ENCODE data around the gene SYT14. TPM values are rescaled to one million over a fixed set of nuclear protein-coding genes. Genes with fewer than 3 reads are reported as not detected.
"Not testable (repeated sequence)": the region's sequence is repeated elsewhere in the genome, so short reads cannot be mapped to it uniquely, and the experiment has no call there.

Gene SYT14
- polyA plus RNA-seq, 1 donor from 2014 or later = not detected

- Mint-ChIP-seq H3K4me1 (no peaks in the 10 kb centered on the region), H3K27me3 (peaks cover 3% of the 10 kb centered on the region)
These were observed 87.9 kb downstream of the SYT14 start for GRCh38 chr1:210025870-210026269.

GRCh38 chr1:210027994-210028393, 90.0 kb downstream of the SYT14 start:
- Mint-ChIP-seq H3K4me1 (no peaks in the 10 kb centered on the region), H3K27me3 (no peaks in the 10 kb centered on the region), H3K9me3 (peaks cover 0 to 4% (median 3%) of the 10 kb centered on the region in 3 donors), H3K4me3 (no peak overlapping the region), H3K27ac (no peak overlapping the region), H3K36me3 (peaks cover 2% of the 10 kb centered on the region)

More at GRCh38 chr1:210025870-210026269, 87.9 kb downstream of the SYT14 start:
- Mint-ChIP-seq H3K4me3 (no peak overlapping the region), H3K27ac (no peak overlapping the region), H3K9me3 (peaks cover 0 to 4% (median 3%) of the 10 kb centered on the region in 3 donors), H3K36me3 (no peaks in the 10 kb centered on the region)

GRCh38 chr1:210031473-210031872, 93.5 kb downstream of the SYT14 start:
- H3K27me3 Mint-ChIP-seq = no peaks in the 10 kb centered on the region
- no peaks in the 10 kb centered on the region for H3K4me1 Mint-ChIP-seq
- H3K27ac Mint-ChIP-seq = no peak overlapping the region
- H3K9me3 Mint-ChIP-seq = peaks cover 0 to 4% (median 4%) of the 10 kb centered on the region in 3 donors
- peaks cover 6% of the 10 kb centered on the region for H3K36me3 Mint-ChIP-seq
- no peak overlapping the region for H3K4me3 Mint-ChIP-seq

- H3K9me3 Mint-ChIP-seq = peaks cover 4 to 17% (median 5%) of the 10 kb centered on the region in 3 donors
- no peaks in the 10 kb centered on the region for H3K36me3 Mint-ChIP-seq
- no peak overlapping the region for H3K4me3 Mint-ChIP-seq
- no peak overlapping the region for H3K27ac Mint-ChIP-seq
- H3K27me3 Mint-ChIP-seq = peaks cover 1% of the 10 kb centered on the region
- no peaks in the 10 kb centered on the region for H3K4me1 Mint-ChIP-seq
These were observed 105.0 kb downstream of the SYT14 start for GRCh38 chr1:210043058-210043457.

- no peaks in the 10 kb centered on the region for H3K36me3 Mint-ChIP-seq
- H3K27ac Mint-ChIP-seq = no peak overlapping the region
- H3K4me1 Mint-ChIP-seq = no peaks in the 10 kb centered on the region
- H3K9me3 Mint-ChIP-seq = peaks cover 0 to 6% (median 4%) of the 10 kb centered on the region in 3 donors
- peaks cover 1% of the 10 kb centered on the region for H3K27me3 Mint-ChIP-seq
- H3K4me3 Mint-ChIP-seq = no peak overlapping the region
These were observed 111.6 kb downstream of the SYT14 start for GRCh38 chr1:210049616-210050015.

GRCh38 chr1:210050491-210050890, 112.5 kb downstream of the SYT14 start:
- H3K4me1 Mint-ChIP-seq, H3K27me3 Mint-ChIP-seq, H3K4me3 Mint-ChIP-seq: not testable (repeated sequence)

GRCh38 chr1:210053126-210053525, 115.1 kb downstream of the SYT14 start:
- peaks cover 0 to 4% (median 4%) of the 10 kb centered on the region in 3 donors for H3K9me3 Mint-ChIP-seq
- H3K27ac Mint-ChIP-seq = no peak overlapping the region
- no peak overlapping the region for H3K4me3 Mint-ChIP-seq
- H3K27me3 Mint-ChIP-seq = peaks cover 1% of the 10 kb centered on the region
- no peaks in the 10 kb centered on the region for H3K36me3 Mint-ChIP-seq
- H3K4me1 Mint-ChIP-seq = no peaks in the 10 kb centered on the region

More at GRCh38 chr1:210050491-210050890, 112.5 kb downstream of the SYT14 start:
- H3K27ac Mint-ChIP-seq, H3K36me3 Mint-ChIP-seq, H3K9me3 Mint-ChIP-seq: not testable (repeated sequence)

GRCh38 chr1:210057593-210057992, 119.6 kb downstream of the SYT14 start:
- no peaks in the 10 kb centered on the region for H3K36me3 Mint-ChIP-seq
- no peaks in the 10 kb centered on the region for H3K4me1 Mint-ChIP-seq
- H3K4me3 Mint-ChIP-seq = no peak overlapping the region
- H3K9me3 Mint-ChIP-seq = no peaks in the 10 kb centered on the region
- peaks cover 1% of the 10 kb centered on the region for H3K27me3 Mint-ChIP-seq
- no peak overlapping the region for H3K27ac Mint-ChIP-seq

GRCh38 chr1:210061992-210062391, 124.0 kb downstream of the SYT14 start:
- H3K27ac Mint-ChIP-seq = no peak overlapping the region
- H3K36me3 Mint-ChIP-seq = no peaks in the 10 kb centered on the region
- H3K27me3 Mint-ChIP-seq = no peaks in the 10 kb centered on the region
- no peak overlapping the region for H3K4me3 Mint-ChIP-seq
- peaks cover under 1 to 4% (median 3%) of the 10 kb centered on the region in 3 donors for H3K9me3 Mint-ChIP-seq
- H3K4me1 Mint-ChIP-seq = peaks cover 0 to 2% (median 0%) of the 10 kb centered on the region in 3 donors

- Mint-ChIP-seq H3K4me3 (no peak overlapping the region), H3K9me3 (peaks cover 0 to 5% (median 1%) of the 10 kb centered on the region in 3 donors), H3K27ac (no peak overlapping the region), H3K36me3 (no peaks in the 10 kb centered on the region), H3K27me3 (peaks cover 2% of the 10 kb centered on the region), H3K4me1 (peaks cover 0 to 2% (median 0%) of the 10 kb centered on the region in 3 donors)
These were observed 132.5 kb downstream of the SYT14 start for GRCh38 chr1:210070531-210070930.

- Mint-ChIP-seq H3K4me1 (peaks cover 0 to under 1% (median 0%) of the 10 kb centered on the region in 3 donors), H3K27ac (no peak overlapping the region), H3K27me3 (peaks cover 2% of the 10 kb centered on the region), H3K9me3 (peaks cover 0 to 4% (median 3%) of the 10 kb centered on the region in 3 donors), H3K36me3 (no peaks in the 10 kb centered on the region), H3K4me3 (no peak overlapping the region)
These were observed 134.1 kb downstream of the SYT14 start for GRCh38 chr1:210072129-210072528.

- Mint-ChIP-seq H3K4me3 (no peak overlapping the region), H3K27me3 (peaks cover 2% of the 10 kb centered on the region), H3K36me3 (no peaks in the 10 kb centered on the region), H3K9me3 (peaks cover 0 to 4% (median 2%) of the 10 kb centered on the region in 3 donors), H3K27ac (no peak overlapping the region), H3K4me1 (no peaks in the 10 kb centered on the region)
These were observed 135.0 kb downstream of the SYT14 start for GRCh38 chr1:210072896-210073504.

- H3K4me1 Mint-ChIP-seq = no peaks in the 10 kb centered on the region
- H3K27ac Mint-ChIP-seq = no peak overlapping the region
- no peaks in the 10 kb centered on the region for H3K36me3 Mint-ChIP-seq
- no peaks in the 10 kb centered on the region for H3K27me3 Mint-ChIP-seq
- no peak overlapping the region for H3K4me3 Mint-ChIP-seq
- peaks cover 0 to 4% (median 0%) of the 10 kb centered on the region in 3 donors for H3K9me3 Mint-ChIP-seq
These were observed 136.9 kb downstream of the SYT14 start for GRCh38 chr1:210074904-210075303.

- no peak overlapping the region for H3K4me3 Mint-ChIP-seq
- peaks cover 0 to 4% (median 0%) of the 10 kb centered on the region in 3 donors for H3K9me3 Mint-ChIP-seq
- H3K4me1 Mint-ChIP-seq = no peaks in the 10 kb centered on the region
- H3K27me3 Mint-ChIP-seq = no peaks in the 10 kb centered on the region
- H3K36me3 Mint-ChIP-seq = no peaks in the 10 kb centered on the region
- H3K27ac Mint-ChIP-seq = no peak overlapping the region
These were observed 138.6 kb downstream of the SYT14 start for GRCh38 chr1:210076620-210077019.

- Mint-ChIP-seq H3K36me3 (no peaks in the 10 kb centered on the region), H3K4me1 (no peaks in the 10 kb centered on the region), H3K27me3 (no peaks in the 10 kb centered on the region), H3K27ac (no peak overlapping the region), H3K4me3 (no peak overlapping the region), H3K9me3 (peaks cover 0 to 2% (median 0%) of the 10 kb centered on the region in 3 donors)
These were observed 143.5 kb downstream of the SYT14 start for GRCh38 chr1:210081494-210081893.

GRCh38 chr1:210085359-210085758, 147.3 kb downstream of the SYT14 start:
- Mint-ChIP-seq H3K27me3 (peaks cover 2% of the 10 kb centered on the region), H3K4me1 (no peaks in the 10 kb centered on the region)

More at GRCh38 chr1:210085359-210085758, 147.3 kb downstream of the SYT14 start:
- H3K9me3 Mint-ChIP-seq = peaks cover 0 to 2% (median 0%) of the 10 kb centered on the region in 3 donors
- no peak overlapping the region for H3K27ac Mint-ChIP-seq
- no peak overlapping the region for H3K4me3 Mint-ChIP-seq
- H3K36me3 Mint-ChIP-seq = no peaks in the 10 kb centered on the region
